Type B pancreatic cell (in vitro differentiated cells): Measurements from ENCODE around the gene INPP5J. TPM values are rescaled to one million over a fixed set of nuclear protein-coding genes. Genes with fewer than 3 reads are reported as not detected.
"Not testable (repeated sequence)": the region's sequence is repeated elsewhere in the genome, so short reads cannot be mapped to it uniquely, and the experiment has no call there.

ENCODE experiments used
- DNase-seq: peaks from one replicate; pipeline ENCODE4 v3.0.0; 2021; ENCODE audit warnings: mixed read lengths; ENCODE audit not compliant: unreplicated experiment; ENCODE audit errors: extremely low spot score
- H3K27ac Mint-ChIP-seq: 2 replicates; pipeline ENCODE4 v1.8.0; 2021; ENCODE audit warnings: mild to moderate bottlenecking, mixed read lengths
- H3K27me3 Mint-ChIP-seq: 2 replicates; pipeline ENCODE4 v1.8.0; 2021; ENCODE audit warnings: mixed read lengths
- H3K36me3 Mint-ChIP-seq: 2 replicates; pipeline ENCODE4 v1.8.0; 2021; ENCODE audit warnings: mixed read lengths
- H3K4me1 Mint-ChIP-seq: one replicate; pipeline ENCODE4 v1.8.0; 2021; ENCODE audit warnings: mixed read lengths; ENCODE audit not compliant: unreplicated experiment
- H3K4me3 Mint-ChIP-seq: 2 replicates; pipeline ENCODE4 v1.8.0; 2021; ENCODE audit warnings: mild to moderate bottlenecking, mixed read lengths
- H3K9me3 Mint-ChIP-seq: 2 replicates; pipeline ENCODE4 v1.8.0; 2021; ENCODE audit warnings: mixed read lengths
- CTCF ChIP-seq: fragments of 200-600 bp; sonication (generic); conservative IDR thresholded peaks from 2 replicates; pipeline ENCODE4 v1.5.0; 2021; ENCODE audit warnings: antibody characterized with exemption, mild to moderate bottlenecking
- total RNA-seq: library from RNA; stranded (reverse); gene quantifications from 2 replicates; pipeline ENCODE4 v1.2.1, GENCODE V29; 2021; ENCODE audit warnings: low replicate concordance

INPP5J gene
- total RNA-seq, 1 donor from 2014 or later = 8.7 TPM

- H3K27ac Mint-ChIP-seq = no peak overlapping the region
- no peak overlapping the region for H3K4me3 Mint-ChIP-seq
- TF ChIP-seq CTCF = no peak
- H3K9me3 Mint-ChIP-seq = no peaks in the 10 kb centered on the region
- DNase-seq = no peak
- peaks cover 25% of the 10 kb centered on the region for H3K36me3 Mint-ChIP-seq
- peaks cover 25% of the 10 kb centered on the region for H3K4me1 Mint-ChIP-seq
- no peaks in the 10 kb centered on the region for H3K27me3 Mint-ChIP-seq
These were observed 48.2 kb downstream of the INPP5J start for GRCh38 chr22:31170971-31171370.

GRCh38 chr22:31171734-31172133, 49.0 kb downstream of the INPP5J start:
- H3K27ac Mint-ChIP-seq, H3K9me3 Mint-ChIP-seq, H3K4me3 Mint-ChIP-seq, H3K27me3 Mint-ChIP-seq, DNase-seq: not testable (repeated sequence)
- Mint-ChIP-seq H3K4me1 (peaks cover 25% of the 10 kb centered on the region), H3K36me3 (peaks cover 23% of the 10 kb centered on the region)

DNA sequence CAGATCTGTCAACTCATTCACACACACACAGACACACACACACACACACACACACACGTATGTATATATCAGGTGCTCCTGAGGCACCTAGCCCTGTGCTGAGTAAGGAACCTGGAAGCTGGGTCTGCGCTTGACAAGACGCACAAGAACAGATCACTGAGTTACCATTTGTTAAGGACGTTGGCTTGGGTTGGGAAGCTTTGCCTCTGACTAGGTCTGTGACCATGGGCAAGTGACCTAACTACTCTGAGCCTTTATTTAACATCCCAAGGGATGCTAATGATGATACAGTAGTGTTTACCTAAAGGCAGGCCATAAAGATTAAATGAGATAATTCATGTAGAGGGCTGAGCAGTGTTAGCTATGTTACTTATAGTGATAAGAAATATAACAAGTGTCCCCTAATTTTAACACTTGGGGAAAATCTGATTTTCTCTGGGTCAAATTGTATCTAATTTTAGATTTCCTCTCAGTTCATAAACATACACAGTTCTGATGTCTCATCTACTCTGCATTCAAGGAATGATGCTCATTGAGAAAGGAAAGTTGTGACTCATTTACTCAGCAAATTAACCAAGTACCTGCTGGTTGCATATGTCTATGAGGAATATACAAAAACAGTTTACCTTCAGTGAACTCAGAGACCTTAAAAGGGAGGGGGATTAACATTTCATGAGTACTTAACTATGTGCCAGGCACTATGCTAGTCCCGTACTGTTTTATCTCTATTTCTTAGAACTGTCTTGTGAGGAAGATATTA, 50.8 kb downstream of the INPP5J start:
- Mint-ChIP-seq H3K27me3 (no peaks in the 10 kb centered on the region), H3K4me3 (no peak overlapping the region), H3K4me1 (peaks cover 28% of the 10 kb centered on the region), H3K9me3 (no peaks in the 10 kb centered on the region), H3K27ac (peak overlapping the region; percentile 50), H3K36me3 (peaks cover 25% of the 10 kb centered on the region)
- TF ChIP-seq CTCF = no peak
- no peak for DNase-seq

DNA sequence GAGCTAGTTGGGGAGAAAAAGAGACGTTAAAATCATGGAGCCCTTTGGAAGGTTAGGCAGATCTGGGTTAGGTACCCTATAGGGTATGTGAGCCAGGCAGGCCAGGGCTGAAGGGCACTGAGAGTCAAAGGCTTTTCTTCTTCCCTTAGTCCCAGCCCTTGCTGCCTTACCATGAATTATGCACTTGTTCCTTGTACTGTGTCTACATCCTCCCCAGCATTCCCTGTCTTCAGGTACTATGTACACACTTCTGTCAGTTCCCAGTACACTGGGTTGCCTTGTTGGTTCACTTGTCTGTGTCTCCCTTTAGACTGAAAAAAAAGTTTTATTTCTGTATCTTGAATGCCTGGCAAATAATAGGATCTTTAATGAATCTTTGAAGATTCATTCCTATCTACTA, 54.2 kb downstream of the INPP5J start:
- TF ChIP-seq CTCF = no peak
- no peak for DNase-seq
- Mint-ChIP-seq H3K36me3 (peaks cover 29% of the 10 kb centered on the region), H3K27me3 (no peaks in the 10 kb centered on the region), H3K4me1 (peaks cover 31% of the 10 kb centered on the region), H3K27ac (peak overlapping the region; percentile 51), H3K9me3 (no peaks in the 10 kb centered on the region), H3K4me3 (no peak overlapping the region)

DNA sequence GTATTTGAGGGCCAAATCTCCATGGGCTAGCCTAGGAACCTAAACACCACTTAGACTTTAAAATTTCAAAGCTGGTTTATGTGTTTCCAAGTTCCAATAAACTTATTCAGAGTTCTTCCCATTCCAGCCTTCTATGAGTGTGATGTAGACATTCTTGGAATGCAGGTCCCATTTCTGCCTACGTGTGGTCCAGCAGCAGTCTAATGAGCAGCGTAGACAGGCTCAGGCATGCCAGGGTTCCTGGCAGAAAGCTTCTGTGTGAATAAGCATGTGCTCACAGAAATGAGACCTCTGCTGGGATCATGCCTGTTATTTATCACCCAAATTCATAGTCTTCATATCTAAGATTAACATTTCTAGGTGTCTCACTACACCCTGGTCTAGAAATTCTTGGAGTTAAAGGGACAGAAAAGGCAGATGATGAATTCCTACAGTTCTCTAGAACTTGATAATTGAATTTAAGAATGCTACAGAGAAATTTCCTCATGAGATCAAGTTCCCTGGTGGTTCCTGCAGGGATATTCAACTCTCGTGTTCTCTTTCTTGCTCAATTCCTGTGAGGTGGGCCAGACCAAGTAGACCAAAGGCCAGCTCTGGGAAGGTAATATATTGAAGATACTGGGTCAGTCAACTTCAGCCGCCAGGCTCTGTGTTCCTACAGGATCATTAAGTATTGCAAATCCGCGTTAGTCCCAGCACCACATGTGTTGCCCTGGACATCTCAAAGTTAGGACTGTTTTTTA, 54.8 kb downstream of the INPP5J start:
- no peak for DNase-seq
- no peak for TF ChIP-seq CTCF
- H3K4me3 Mint-ChIP-seq = no peak overlapping the region
- H3K27me3 Mint-ChIP-seq = no peaks in the 10 kb centered on the region
- H3K9me3 Mint-ChIP-seq = no peaks in the 10 kb centered on the region
- H3K4me1 Mint-ChIP-seq = peaks cover 31% of the 10 kb centered on the region
- H3K36me3 Mint-ChIP-seq = peaks cover 29% of the 10 kb centered on the region
- H3K27ac Mint-ChIP-seq = peak overlapping the region; percentile 51

DNA sequence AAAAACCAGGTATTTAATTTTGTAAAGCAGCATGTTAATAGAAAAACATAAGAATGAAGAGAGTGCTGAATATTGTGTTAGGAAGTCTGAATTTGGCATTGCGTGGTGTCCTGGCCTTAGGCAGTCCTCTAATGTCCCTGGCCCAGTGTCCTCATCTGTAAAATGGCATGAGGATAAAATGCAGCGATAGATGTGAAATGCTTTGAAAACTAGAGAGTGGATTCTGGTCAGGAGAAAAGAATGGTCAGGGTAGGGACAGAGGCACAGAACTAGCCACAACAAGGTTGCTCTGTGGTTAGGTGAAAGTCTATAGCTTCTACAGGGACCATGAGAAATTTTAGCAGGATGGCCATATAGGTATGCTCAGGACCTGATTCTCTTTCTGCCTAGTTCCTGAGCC, 56.1 kb downstream of the INPP5J start:
- Mint-ChIP-seq H3K4me1 (peaks cover 19% of the 10 kb centered on the region), H3K9me3 (no peaks in the 10 kb centered on the region), H3K4me3 (no peak overlapping the region), H3K27ac (no peak overlapping the region), H3K27me3 (no peaks in the 10 kb centered on the region), H3K36me3 (peaks cover 23% of the 10 kb centered on the region)
- no peak for TF ChIP-seq CTCF
- no peak for DNase-seq
